Ovary (tissue), 9 donors: Measurements from ENCODE around the gene PARD3B. TPM values are rescaled to one million over a fixed set of nuclear protein-coding genes. Genes with fewer than 3 reads are reported as not detected.

Source experiments
- DNase-seq, 5 donors: peaks; one replicate each; pipeline ENCODE4 v3.0.0-alpha.2; 2019 to 2020
- H3K27ac ChIP-seq, 2 donors: fragments of 200-600 bp; one replicate each; pipeline versions ENCODE4 v1.5.1 to v1.8.0; 2019 to 2022
- H3K27me3 ChIP-seq: fragments of 200-600 bp; one replicate; pipeline ENCODE4 v1.8.0; 2022
- H3K36me3 ChIP-seq: fragments of 200-600 bp; sonication (generic); one replicate; pipeline ENCODE4 v1.5.1; 2019
- H3K4me1 ChIP-seq: one replicate; pipeline ENCODE4 v1.8.1; 2013; ENCODE audit warnings: mild to moderate bottlenecking, moderate library complexity; ENCODE audit not compliant: insufficient read depth
- H3K4me3 ChIP-seq: fragments of 200-600 bp; sonication (generic); one replicate; pipeline ENCODE4 v1.5.1; 2017
- H3K9me3 ChIP-seq, 2 donors: fragments of 200-600 bp in 1 of 2; sonication (generic) in 1 of 2; one replicate each; pipeline versions ENCODE4 v1.5.1 to v1.8.1; 2013 to 2019; ENCODE audit warnings: mild to moderate bottlenecking in 1 of 2, moderate library complexity in 1 of 2
- CTCF ChIP-seq, 3 donors: fragments of 450-650 bp in 2 of 3; fragments of 200-600 bp in 1 of 3; IDR thresholded peaks; one replicate each; pipeline versions ENCODE4 v1.5.1 to v1.8.0; 2016 to 2022; ENCODE audit warnings: antibody characterized with exemption in 3 of 3, mild to moderate bottlenecking in 1 of 3
- EP300 ChIP-seq: sonication (generic); formaldehyde crosslinking; IDR thresholded peaks from one replicate; pipeline ENCODE4 v1.6.1; 2017; ENCODE audit warnings: antibody characterized with exemption
- POLR2A ChIP-seq: fragments of 450-650 bp; IDR thresholded peaks from one replicate; pipeline ENCODE4 v1.6.1; 2017; ENCODE audit warnings: antibody characterized with exemption, mild to moderate bottlenecking, moderate library complexity
- WGBS, 3 donors: extraction: QIAGEN DNeasy Blood & Tissue Kit in 1 of 3; methylation state at CpG; one replicate each; pipeline versions ENCODE4 v1.1.5 to v1.1.7; 2013 to 2017; 5-methylcytosine and 5-hydroxymethylcytosine counted together
- intact Hi-C, 4 donors: fragments of 100-400 bp; cut with DNase I; formaldehyde crosslinking; loops; one replicate each; pipeline versions ENCODE4 v1.11.0 to v1.15.1; 2022 to 2023
- polyA plus RNA-seq, 2 donors: library from polyadenylated mRNA; stranded (reverse); fragments of 200-250 nt in 1 of 2; fragments of 350-450 nt in 1 of 2; fragmentation: Illumina TruSeq in 1 of 2; extraction: RNeasy Lipid Tissue Mini Kit (QIAGEN cat#74804) in 1 of 2; gene quantifications; one replicate each; pipeline ENCODE4 v1.2.3, GENCODE V29; 2013 to 2014
- total RNA-seq, 7 donors: library from RNA; depleted of rRNA in 2 of 7; stranded (reverse); fragments of >200 nt in 2 of 7; fragmentation: NEBNext Ultra II Directional in 3 of 7; extraction: Animal tissue kit (Norgen Biotek cat#: 25700) in 3 of 7; gene quantifications; one replicate each; pipeline versions ENCODE4 v1.1.0 to v1.2.4, GENCODE V29; 2016 to 2023
- donor health status: DM: no; HTN: no; CAD: no; lungs with moderate emphysema.
- donor health status: DM: no; HTN: no; CAD: no.
- donor health status: Bipolar disorder and iron deficiency.
- donor health status: DM: yes; HTN: yes; CAD: no.
- donor health status: DM: no; HTN: no; CAD: no.
- donor health status: DM: yes; HTN: yes; CAD: no.

Gene PARD3B
- total and polyA plus RNA-seq, 9 donors, result 8.2 to 46.6 (median 28.7) TPM

- H3K27ac ChIP-seq, result no peak overlapping the region
- DNase-seq, result no peak
- TF ChIP-seq CTCF (IDR thresholded peaks at IDR 0.05) (no peak), POLR2A (no peak), EP300 (no peak)
- no peak overlapping the region for H3K4me3 ChIP-seq
- intact Hi-C loops, result no loop called here
- no peaks in the 10 kb centered on the region for H3K4me1 ChIP-seq
- WGBS, 3 donors, result 91 to 94% (median 92%) methylated on average over 3 of the region's 3 CpGs
- H3K9me3 ChIP-seq, result no peaks in the 10 kb centered on the region
- H3K27me3 ChIP-seq, result no peaks in the 10 kb centered on the region
- no peaks in the 10 kb centered on the region for H3K36me3 ChIP-seq
Observed at GRCh38 chr2:205464681-205465080, 919.4 kb downstream of the PARD3B start.

GRCh38 chr2:205465791-205466190, 920.5 kb downstream of the PARD3B start:
- Histone ChIP-seq H3K27me3 (no peaks in the 10 kb centered on the region), H3K27ac (no peak overlapping the region), H3K9me3 (no peaks in the 10 kb centered on the region), H3K4me1 (no peaks in the 10 kb centered on the region), H3K36me3 (no peaks in the 10 kb centered on the region), H3K4me3 (no peak overlapping the region)
- 76 to 88% (median 82%) methylated on average over 3 of the region's 3 CpGs for WGBS, 3 donors
- DNase-seq, result no peak
- TF ChIP-seq CTCF (IDR thresholded peaks at IDR 0.05) (no peak), EP300 (no peak), POLR2A (no peak)
- intact Hi-C loops, result no loop called here

GRCh38 chr2:205471776-205472175, 926.5 kb downstream of the PARD3B start:
- no peaks in the 10 kb centered on the region for H3K4me1 ChIP-seq
- no peak overlapping the region for H3K27ac ChIP-seq
- H3K4me3 ChIP-seq, result no peak overlapping the region
- H3K27me3 ChIP-seq, result no peaks in the 10 kb centered on the region
- TF ChIP-seq EP300 (no peak), POLR2A (no peak), CTCF (IDR thresholded peaks at IDR 0.05) (no peak)
- H3K36me3 ChIP-seq, result no peaks in the 10 kb centered on the region
- intact Hi-C loops, result no loop called here
- no peak for DNase-seq
- 93 to 100% (median 98%) methylated on average over 2 of the region's 2 CpGs for WGBS, 3 donors
- no peaks in the 10 kb centered on the region for H3K9me3 ChIP-seq

GRCh38 chr2:205473791-205474190, 928.5 kb downstream of the PARD3B start:
- intact Hi-C loops, result no loop called here
- H3K4me1 ChIP-seq, result peaks cover 6% of the 10 kb centered on the region
- 92 to 95% (median 95%) methylated on average over 3 of the region's 3 CpGs for WGBS, 3 donors

More at GRCh38 chr2:205473791-205474190, 928.5 kb downstream of the PARD3B start:
- no peak overlapping the region for H3K27ac ChIP-seq
- no peaks in the 10 kb centered on the region for H3K27me3 ChIP-seq
- no peak for DNase-seq
- H3K9me3 ChIP-seq, result no peaks in the 10 kb centered on the region
- H3K36me3 ChIP-seq, result no peaks in the 10 kb centered on the region
- no peak overlapping the region for H3K4me3 ChIP-seq
- TF ChIP-seq POLR2A, result no peak
- no peak for TF ChIP-seq CTCF (IDR thresholded peaks at IDR 0.05)
- TF ChIP-seq EP300, result no peak
